Neural crest cell (in vitro differentiated cells): ENCODE measurements around the gene NME5. TPM values are rescaled to one million over a fixed set of nuclear protein-coding genes. Genes with fewer than 3 reads are reported as not detected.
"Not testable (repeated sequence)": the region's sequence is repeated elsewhere in the genome, so short reads cannot be mapped to it uniquely, and the experiment has no call there.

Experiments used
- DNase-seq: peaks from one replicate; pipeline ENCODE4 v3.0.0; 2021; ENCODE audit warnings: low read depth, mixed read lengths, low spot score
- H3K27ac Mint-ChIP-seq: one replicate; pipeline ENCODE4 v1.8.0; 2021; ENCODE audit warnings: mild to moderate bottlenecking, mixed read lengths; ENCODE audit not compliant: unreplicated experiment
- H3K27me3 Mint-ChIP-seq: 2 replicates; pipeline ENCODE4 v1.8.0; 2021; ENCODE audit warnings: low read depth, mild to moderate bottlenecking, mixed read lengths
- H3K36me3 Mint-ChIP-seq: 2 replicates; pipeline ENCODE4 v1.8.0; 2021; ENCODE audit warnings: low read depth, mild to moderate bottlenecking, mixed read lengths
- H3K4me1 Mint-ChIP-seq: 2 replicates; pipeline ENCODE4 v1.8.0; 2021; ENCODE audit warnings: mixed read lengths
- H3K4me3 Mint-ChIP-seq: one replicate; pipeline ENCODE4 v1.8.0; 2021; ENCODE audit warnings: mild to moderate bottlenecking, mixed read lengths
- H3K9me3 Mint-ChIP-seq: 2 replicates; pipeline ENCODE4 v1.8.0; 2021; ENCODE audit warnings: mixed read lengths
- CTCF ChIP-seq: fragments of 200-600 bp; sonication (generic); conservative IDR thresholded peaks from 2 replicates; pipeline ENCODE4 v1.5.0; 2021; ENCODE audit warnings: antibody characterized with exemption, mild to moderate bottlenecking
- total RNA-seq: library from RNA; stranded (reverse); gene quantifications from 2 replicates; pipeline ENCODE4 v1.2.1, GENCODE V29; 2021

Gene NME5
- total RNA-seq, 1 donor from 2014 or later = 6.3 TPM

- Mint-ChIP-seq H3K27me3 (no peaks in the 10 kb centered on the region), H3K9me3 (no peaks in the 10 kb centered on the region), H3K27ac (peak overlapping the region; percentile 29), H3K4me1 (peaks cover 9% of the 10 kb centered on the region), H3K36me3 (no peaks in the 10 kb centered on the region), H3K4me3 (no peak overlapping the region)
- peak; percentile 68 for DNase-seq
- TF ChIP-seq CTCF = peak; percentile 89
These were observed 62.0 kb downstream of the NME5 start for GRCh38 chr5:138077064-138077696.

GRCh38 chr5:138070026-138070425 lies 69.2 kb downstream of the NME5 start:
- peaks cover 14% of the 10 kb centered on the region for H3K4me1 Mint-ChIP-seq
- not testable (repeated sequence) for H3K36me3 Mint-ChIP-seq, H3K27me3 Mint-ChIP-seq, DNase-seq, H3K27ac Mint-ChIP-seq, H3K9me3 Mint-ChIP-seq, H3K4me3 Mint-ChIP-seq

GRCh38 chr5:138068742-138069600 lies 70.3 kb downstream of the NME5 start:
- DNase-seq = peak; percentile 76
- Mint-ChIP-seq H3K27me3 (no peaks in the 10 kb centered on the region), H3K36me3 (peaks cover 2% of the 10 kb centered on the region), H3K4me3 (no peak overlapping the region), H3K27ac (no peak overlapping the region), H3K9me3 (no peaks in the 10 kb centered on the region), H3K4me1 (peaks cover 8% of the 10 kb centered on the region)
- peak; percentile 79 for TF ChIP-seq CTCF

- H3K36me3 Mint-ChIP-seq = peaks cover 2% of the 10 kb centered on the region
- TF ChIP-seq CTCF = no peak
- peaks cover 8% of the 10 kb centered on the region for H3K4me1 Mint-ChIP-seq
- no peak overlapping the region for H3K27ac Mint-ChIP-seq
- H3K4me3 Mint-ChIP-seq = no peak overlapping the region
- no peaks in the 10 kb centered on the region for H3K9me3 Mint-ChIP-seq
- H3K27me3 Mint-ChIP-seq = no peaks in the 10 kb centered on the region
- DNase-seq = no peak
These were observed 71.3 kb downstream of the NME5 start for GRCh38 chr5:138067945-138068344.

Other genes with a start within 250 kb of the NME5 start
- not detected in 2 replicates for gene PKD2L2, start 250.0 kb downstream of the NME5 start, total RNA-seq
- 47.1 and 49.1 TPM in 2 replicates for gene FAM13B, start 106.3 kb downstream of the NME5 start, total RNA-seq
- not detected in 2 replicates for gene WNT8A, start 55.4 kb downstream of the NME5 start, total RNA-seq
- 101 and 108 TPM in 2 replicates for gene BRD8, start 39.2 kb upstream of the NME5 start, total RNA-seq
- gene KIF20A, start 39.7 kb upstream of the NME5 start, total RNA-seq = 76.9 and 77.6 TPM in 2 replicates
- 55.0 and 56.9 TPM in 2 replicates for gene CDC23, start 73.9 kb upstream of the NME5 start, total RNA-seq
- gene GFRA3, start 135.2 kb upstream of the NME5 start, total RNA-seq = 8.5 and 9.7 TPM in 2 replicates
- 22.5 and 22.7 TPM in 2 replicates for gene CDC25C, start 192.4 kb upstream of the NME5 start, total RNA-seq
- 64.9 and 66.8 TPM in 2 replicates for gene FAM53C, start 198.8 kb upstream of the NME5 start, total RNA-seq
- gene KDM3B, start 213.3 kb upstream of the NME5 start, total RNA-seq = 100 and 104 TPM in 2 replicates